HAP-1 (cell line): ENCODE results near the gene TOP1.

Experiments used
- DNase-seq, 2 experiments: peaks; one replicate each; pipeline ENCODE4 v3.0.0-alpha.2; 2016 to 2020; ENCODE audit warnings: low spot score in 2 of 2
- H3K27me3 ChIP-seq: fragments of 250-450 bp; sonication (Bioruptor Pico); 2 replicates; pipeline ENCODE4 v1.5.1; 2020; ENCODE audit warnings: low read depth, mild to moderate bottlenecking, moderate library complexity
- H3K36me3 ChIP-seq: fragments of 250-450 bp; sonication (Bioruptor Pico); replicated peaks from 2 replicates; pipeline ENCODE4 v1.5.1; 2020; ENCODE audit warnings: mild to moderate bottlenecking
- H3K4me1 ChIP-seq: fragments of 250-450 bp; sonication (Bioruptor Pico); 2 replicates; pipeline ENCODE4 v1.5.1; 2020; ENCODE audit warnings: mild to moderate bottlenecking
- H3K4me3 ChIP-seq: fragments of 250-450 bp; sonication (Bioruptor Pico); 2 replicates; pipeline ENCODE4 v1.5.1; 2020; ENCODE audit warnings: mild to moderate bottlenecking, moderate library complexity
- H3K9me3 ChIP-seq: fragments of 250-450 bp; sonication (Bioruptor Pico); 2 replicates; pipeline ENCODE4 v1.5.1; 2020; ENCODE audit warnings: mild to moderate bottlenecking, moderate library complexity
- in situ Hi-C: fragments of 300-500 bp; cut with MboI; formaldehyde crosslinking; loops from 3 replicates; pipeline ENCODE4 v1.14.3; 2020; ENCODE audit warnings: low sequenced_read_pairs, inconsistent platforms, mixed read lengths

TOP1 gene

GRCh38 chr20:41050361-41051008 is 21.9 kb downstream of the TOP1 start:
- no peaks in the 10 kb centered on the region for H3K27me3 ChIP-seq
- H3K36me3 ChIP-seq, result 0 out of 2 replicates have a peak, but pooled peaks cover 3% of the 10 kb centered on the region
- no peaks in the 10 kb centered on the region for H3K9me3 ChIP-seq
- H3K4me3 ChIP-seq, result no peak overlapping the region
- H3K4me1 ChIP-seq, result peaks cover 12% of the 10 kb centered on the region
- in situ Hi-C loops, result no loop called here
- DNase-seq, result no peak

GRCh38 chr20:41051009-41051825 is 22.6 kb downstream of the TOP1 start:
- peaks cover 12% of the 10 kb centered on the region for H3K4me1 ChIP-seq
- H3K4me3 ChIP-seq, result no peak overlapping the region
- H3K36me3 ChIP-seq, result 0 out of 2 replicates have a peak, but pooled peaks cover 3% of the 10 kb centered on the region
- no peaks in the 10 kb centered on the region for H3K27me3 ChIP-seq
- no peak for DNase-seq
- in situ Hi-C loops, result no loop called here
- H3K9me3 ChIP-seq, result no peaks in the 10 kb centered on the region

GRCh38 chr20:41052742-41053419 is 24.3 kb downstream of the TOP1 start:
- no peaks in the 10 kb centered on the region for H3K9me3 ChIP-seq
- H3K4me3 ChIP-seq, result no peak overlapping the region
- in situ Hi-C loops, result no loop called here
- H3K4me1 ChIP-seq, result peaks cover 12% of the 10 kb centered on the region
- no peaks in the 10 kb centered on the region for H3K27me3 ChIP-seq
- DNase-seq, result no peak
- 0 out of 2 replicates have a peak, but pooled peaks cover 3% of the 10 kb centered on the region for H3K36me3 ChIP-seq

GRCh38 chr20:41054070-41054846 is 25.6 kb downstream of the TOP1 start:
- Histone ChIP-seq H3K36me3 (0 out of 2 replicates have a peak, but pooled peaks cover 3% of the 10 kb centered on the region), H3K27me3 (no peaks in the 10 kb centered on the region), H3K4me3 (no peak overlapping the region), H3K4me1 (peaks cover under 1% of the 10 kb centered on the region), H3K9me3 (no peaks in the 10 kb centered on the region)
- in situ Hi-C loops, result no loop called here
- no peak for DNase-seq

- Histone ChIP-seq H3K27me3 (no peaks in the 10 kb centered on the region), H3K4me1 (no peaks in the 10 kb centered on the region), H3K36me3 (0 out of 2 replicates have a peak, but pooled peaks cover 3% of the 10 kb centered on the region), H3K9me3 (no peaks in the 10 kb centered on the region), H3K4me3 (no peak overlapping the region)
- DNase-seq, result no peak
- in situ Hi-C loops, result no loop called here
These were observed 26.2 kb downstream of the TOP1 start for GRCh38 chr20:41054847-41055230.

- no peak for DNase-seq
- Histone ChIP-seq H3K9me3 (no peaks in the 10 kb centered on the region), H3K4me3 (no peak overlapping the region), H3K36me3 (0 out of 2 replicates have a peak, but pooled peaks cover 3% of the 10 kb centered on the region), H3K27me3 (no peaks in the 10 kb centered on the region), H3K4me1 (no peaks in the 10 kb centered on the region)
- in situ Hi-C loops, result no loop called here
These were observed 27.1 kb downstream of the TOP1 start for GRCh38 chr20:41055679-41056078.

GRCh38 chr20:41057999-41058673 is 29.5 kb downstream of the TOP1 start:
- no peaks in the 10 kb centered on the region for H3K4me1 ChIP-seq
- no peak overlapping the region for H3K4me3 ChIP-seq
- in situ Hi-C loops, result no loop called here
- H3K9me3 ChIP-seq, result no peaks in the 10 kb centered on the region
- no peaks in the 10 kb centered on the region for H3K27me3 ChIP-seq
- DNase-seq, result no peak
- H3K36me3 ChIP-seq, result peaks cover 13% of the 10 kb centered on the region

GRCh38 chr20:41058674-41059635 is 30.3 kb downstream of the TOP1 start:
- Histone ChIP-seq H3K9me3 (no peaks in the 10 kb centered on the region), H3K27me3 (no peaks in the 10 kb centered on the region), H3K36me3 (peaks cover 18% of the 10 kb centered on the region), H3K4me3 (no peak overlapping the region), H3K4me1 (no peaks in the 10 kb centered on the region; the same call in 1 of the 2 replicates)
- in situ Hi-C loops, result no loop called here
- DNase-seq, result no peak

GRCh38 chr20:41061155-41061554 is 32.5 kb downstream of the TOP1 start:
- H3K9me3 ChIP-seq, result no peaks in the 10 kb centered on the region
- DNase-seq, result no peak
- H3K27me3 ChIP-seq, result no peaks in the 10 kb centered on the region
- H3K4me1 ChIP-seq, result no peaks in the 10 kb centered on the region; the same call in 1 of the 2 replicates
- in situ Hi-C loops, result no loop called here
- H3K36me3 ChIP-seq, result peaks cover 24% of the 10 kb centered on the region
- H3K4me3 ChIP-seq, result no peak overlapping the region

- H3K36me3 ChIP-seq, result peaks cover 34% of the 10 kb centered on the region
- no peak for DNase-seq
- in situ Hi-C loops, result no loop called here
- H3K4me3 ChIP-seq, result no peak overlapping the region
- H3K9me3 ChIP-seq, result no peaks in the 10 kb centered on the region
- no peaks in the 10 kb centered on the region; the same call in 1 of the 2 replicates for H3K4me1 ChIP-seq
- no peaks in the 10 kb centered on the region for H3K27me3 ChIP-seq
These were observed 34.8 kb downstream of the TOP1 start for GRCh38 chr20:41063442-41063841.

GRCh38 chr20:41064377-41064776 is 35.8 kb downstream of the TOP1 start:
- H3K4me3 ChIP-seq, result no peak overlapping the region
- H3K9me3 ChIP-seq, result no peaks in the 10 kb centered on the region
- in situ Hi-C loops, result no loop called here
- peaks cover 40% of the 10 kb centered on the region for H3K36me3 ChIP-seq
- no peaks in the 10 kb centered on the region for H3K27me3 ChIP-seq
- DNase-seq, result no peak
- no peaks in the 10 kb centered on the region; the same call in 1 of the 2 replicates for H3K4me1 ChIP-seq

- Histone ChIP-seq H3K4me3 (no peak overlapping the region), H3K9me3 (no peaks in the 10 kb centered on the region), H3K27me3 (no peaks in the 10 kb centered on the region), H3K4me1 (no peaks in the 10 kb centered on the region; the same call in 1 of the 2 replicates), H3K36me3 (peaks cover 44% of the 10 kb centered on the region)
- no peak for DNase-seq
- in situ Hi-C loops, result no loop called here
These were observed 37.1 kb downstream of the TOP1 start for GRCh38 chr20:41065716-41066115.
